DMS114 treated with DMSO at 0.1 percent for 48 hours (cell line): ENCODE data around the gene USP43.
"Not testable (repeated sequence)": the region's sequence is repeated elsewhere in the genome, so short reads cannot be mapped to it uniquely, and the experiment has no call there.

Source experiments
- DNase-seq: peaks from one replicate; lab custom pipeline; 2025; ENCODE audit not compliant: unreplicated experiment; lab: John Stamatoyannopoulos, UW

USP43 gene

DNA sequence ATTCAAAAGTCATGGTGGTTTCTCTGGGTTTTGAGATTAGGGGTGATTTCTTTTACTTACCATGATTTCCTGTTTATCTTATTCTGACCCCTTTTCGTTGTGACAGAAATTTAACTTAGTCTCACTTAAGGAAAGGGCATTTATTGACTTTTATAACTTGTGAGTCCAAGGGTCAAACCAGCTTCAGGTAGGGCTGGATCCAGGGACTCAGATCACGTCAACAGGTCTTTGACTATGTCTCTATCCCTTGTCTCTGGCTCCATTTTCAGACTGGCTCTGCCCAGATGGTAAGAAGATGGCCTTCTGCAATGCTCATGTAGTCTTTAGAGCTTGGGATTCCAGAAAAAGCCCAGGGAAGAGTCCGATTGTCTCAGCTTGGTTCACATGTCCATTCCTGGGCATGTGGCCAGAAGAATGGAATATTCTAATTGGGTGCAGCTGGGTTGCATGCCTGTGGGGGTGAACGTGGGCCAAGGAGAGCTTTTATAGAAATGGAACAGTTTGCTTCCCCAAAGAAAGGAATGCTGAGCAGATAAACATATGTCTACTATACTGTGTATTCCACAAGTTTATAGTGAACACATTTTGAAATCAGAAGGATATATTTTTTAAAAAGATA, 13.4 kb downstream of the USP43 start:
- DNase-seq, result no peak

DNA sequence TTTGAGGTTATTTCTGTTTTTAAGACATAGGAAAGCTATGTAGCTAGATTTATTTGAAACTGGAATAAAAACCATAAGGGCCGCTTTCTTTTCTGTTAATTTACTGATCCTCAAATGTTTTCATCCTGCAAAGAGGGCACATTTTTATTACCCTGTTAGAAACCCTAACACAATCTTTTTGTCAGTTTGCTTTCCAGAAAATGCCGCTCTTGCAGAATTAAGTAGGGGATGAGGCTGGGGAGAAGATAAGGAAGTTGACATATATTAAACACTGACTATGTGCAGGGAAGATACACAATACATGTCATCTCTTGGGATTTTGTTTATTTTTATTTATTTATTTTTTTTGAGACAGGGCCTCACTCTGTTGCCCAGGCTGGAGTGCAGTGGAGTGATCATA, 15.7 kb downstream of the USP43 start:
- no peak for DNase-seq

DNA sequence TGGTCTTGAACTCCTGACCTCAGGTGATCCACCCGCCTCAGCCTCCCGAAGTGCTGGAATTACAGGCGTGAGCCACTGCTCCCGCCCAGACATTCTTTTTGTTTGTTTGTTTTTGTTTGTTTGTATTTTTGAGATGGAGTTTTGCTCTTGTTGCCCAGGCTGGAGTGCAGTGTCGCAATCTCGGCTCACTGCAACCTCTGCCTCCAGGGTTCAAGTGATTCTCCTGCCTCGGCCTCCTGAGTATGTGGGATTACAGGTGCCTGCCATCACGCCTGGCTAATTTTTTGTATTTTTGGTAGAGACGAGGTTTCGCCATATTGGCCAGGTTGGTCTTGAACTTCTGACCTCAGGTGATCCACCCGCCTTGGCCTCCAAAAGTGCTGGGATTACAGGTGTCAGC, 18.2 kb downstream of the USP43 start:
- DNase-seq, result not testable (repeated sequence)

DNA sequence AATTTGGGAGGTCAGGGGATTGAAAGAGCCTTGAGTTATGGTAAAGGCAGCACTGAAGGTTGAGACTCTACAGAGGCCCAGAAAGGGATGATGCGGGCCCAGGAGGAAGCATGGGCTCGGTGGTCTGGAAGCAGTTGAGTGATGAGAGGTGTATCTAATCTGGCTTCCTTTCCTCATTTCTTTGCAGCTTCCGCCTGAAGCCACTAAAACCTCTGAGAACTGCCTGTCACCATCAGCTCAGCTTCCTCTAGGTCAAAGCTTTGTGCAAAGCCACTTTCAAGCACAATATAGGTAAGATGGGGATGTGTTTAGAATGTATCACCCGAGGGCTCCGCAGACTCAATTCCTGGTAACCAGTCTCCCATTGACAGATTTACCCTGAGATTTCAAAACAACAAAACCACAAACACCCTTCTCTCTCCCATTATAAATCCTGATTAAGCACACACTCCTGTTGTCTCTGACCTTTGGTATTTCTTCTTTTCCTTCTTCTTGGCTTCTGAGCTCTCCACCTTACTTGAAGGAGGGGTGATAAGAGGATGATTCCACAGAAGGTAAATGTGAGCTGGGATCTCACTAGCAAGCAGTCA, 21.2 kb downstream of the USP43 start:
- no peak for DNase-seq

DNA sequence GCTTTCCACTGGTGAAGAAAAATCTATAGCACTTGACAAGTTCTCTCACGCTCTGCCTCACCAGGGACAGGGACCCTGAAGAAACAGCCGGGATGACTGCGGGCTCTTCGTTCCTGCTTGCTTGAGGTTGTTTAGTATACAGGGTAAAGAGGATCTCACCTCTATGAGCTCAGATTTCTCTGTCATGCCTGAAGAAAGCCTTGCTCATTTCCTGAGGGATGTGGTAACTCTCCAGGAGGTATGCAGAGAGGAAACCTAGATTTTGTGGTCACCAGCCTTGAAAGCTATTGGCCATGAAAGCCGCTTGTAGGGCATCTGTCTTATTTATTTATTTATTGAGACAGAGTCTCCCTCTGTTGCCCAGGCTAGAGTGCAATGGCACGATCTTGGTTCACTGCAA, 23.2 kb downstream of the USP43 start:
- DNase-seq, result no peak

DNA sequence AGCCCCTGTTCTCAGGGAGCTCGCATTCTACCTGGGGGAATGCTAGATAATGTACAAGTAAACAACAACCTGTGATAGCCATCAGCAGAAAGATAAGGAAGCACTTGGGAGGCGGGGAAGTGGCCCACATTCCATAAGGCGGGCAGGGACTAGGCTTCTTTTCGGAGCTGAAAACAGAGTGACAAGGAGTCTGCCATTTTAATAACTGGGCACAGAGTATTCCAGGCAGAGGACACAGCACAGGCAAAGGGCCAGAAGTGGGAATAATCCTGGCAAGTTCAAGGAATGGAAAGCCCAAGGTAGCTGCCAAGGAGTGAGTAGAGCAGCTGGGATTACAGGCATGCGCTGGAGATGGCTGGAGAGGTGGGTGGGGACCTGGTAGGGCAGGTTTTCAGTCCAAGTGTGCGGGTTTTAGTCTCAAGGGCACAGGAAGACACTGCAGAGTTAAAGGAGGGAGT, 24.3 kb downstream of the USP43 start:
- no peak for DNase-seq

DNA sequence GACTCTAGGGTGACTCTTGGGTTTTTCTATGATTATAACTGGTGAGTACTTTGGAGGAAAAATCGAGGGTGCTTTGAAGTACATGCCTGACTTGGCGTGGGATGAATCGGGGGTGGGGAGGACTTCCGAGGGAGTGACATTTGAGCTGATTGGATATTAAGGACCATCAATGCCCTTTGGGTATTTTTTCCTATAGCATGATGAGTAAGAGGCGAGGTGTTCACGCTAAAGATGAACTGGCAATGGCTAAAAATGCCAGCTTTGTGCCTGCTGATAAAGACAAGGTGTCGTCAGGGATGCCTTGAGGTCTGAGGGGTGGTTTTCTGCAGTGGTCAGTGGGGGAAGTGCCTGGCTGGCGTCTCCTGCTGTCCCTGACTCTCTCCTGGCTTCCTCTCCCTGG, 25.3 kb downstream of the USP43 start:
- no peak for DNase-seq

DNA sequence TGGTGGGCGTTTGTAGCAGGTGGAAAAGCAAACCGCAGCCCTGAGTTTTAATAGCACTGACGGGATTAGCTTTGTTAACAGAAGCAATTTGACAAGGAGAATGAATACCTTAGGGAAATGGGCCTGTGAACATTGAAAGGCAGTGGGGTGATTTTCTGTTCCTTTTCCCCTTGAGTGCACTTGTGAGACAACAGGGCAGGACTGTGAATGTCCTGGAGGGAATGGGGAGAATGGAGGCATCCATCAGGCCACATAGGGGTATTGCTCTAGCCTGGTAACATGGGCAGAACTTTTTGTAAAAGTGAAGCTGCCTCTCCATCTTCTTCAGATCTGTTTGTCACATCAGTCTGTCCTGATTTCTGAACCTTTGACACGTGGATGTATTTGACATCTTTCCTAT, 26.2 kb downstream of the USP43 start:
- no peak for DNase-seq

DNA sequence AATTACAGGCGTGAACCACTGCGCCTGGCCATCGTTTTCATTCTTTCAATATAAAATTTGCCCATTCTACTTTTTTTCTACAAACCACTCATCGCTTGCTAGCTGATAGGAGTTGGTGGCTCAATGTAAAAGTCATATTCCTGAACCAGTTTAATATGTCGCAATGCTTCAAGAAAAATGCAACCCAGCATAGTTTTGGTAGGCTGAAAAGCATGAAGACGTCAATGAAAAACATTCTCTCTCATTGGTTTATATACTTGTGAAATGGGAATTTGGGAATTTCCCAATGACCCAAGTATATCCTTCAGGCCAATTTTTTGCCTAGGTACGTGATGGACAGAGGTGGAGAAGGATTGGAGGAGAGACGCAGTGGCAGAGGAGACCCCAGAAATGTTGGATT, 26.9 kb downstream of the USP43 start:
- no peak for DNase-seq

DNA sequence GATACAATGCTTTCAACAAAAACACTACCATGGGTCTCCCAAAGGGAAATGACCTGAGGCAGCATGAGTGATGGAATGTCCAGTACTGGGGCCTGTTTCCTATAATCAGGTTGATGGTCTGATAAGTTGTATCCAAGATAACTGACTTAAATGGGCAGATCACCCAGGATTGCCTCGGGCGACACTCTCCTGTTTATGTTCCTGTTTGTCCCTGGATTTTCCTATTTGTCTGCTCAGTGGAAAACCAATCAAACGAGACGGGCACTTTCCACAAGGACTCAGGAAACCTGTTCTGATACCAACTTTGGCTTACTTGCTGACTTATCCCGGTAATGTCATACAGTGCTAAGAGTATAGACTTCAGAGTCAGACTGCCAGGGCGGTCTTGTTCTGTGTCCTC, 27.4 kb downstream of the USP43 start:
- DNase-seq, result no peak

DNA sequence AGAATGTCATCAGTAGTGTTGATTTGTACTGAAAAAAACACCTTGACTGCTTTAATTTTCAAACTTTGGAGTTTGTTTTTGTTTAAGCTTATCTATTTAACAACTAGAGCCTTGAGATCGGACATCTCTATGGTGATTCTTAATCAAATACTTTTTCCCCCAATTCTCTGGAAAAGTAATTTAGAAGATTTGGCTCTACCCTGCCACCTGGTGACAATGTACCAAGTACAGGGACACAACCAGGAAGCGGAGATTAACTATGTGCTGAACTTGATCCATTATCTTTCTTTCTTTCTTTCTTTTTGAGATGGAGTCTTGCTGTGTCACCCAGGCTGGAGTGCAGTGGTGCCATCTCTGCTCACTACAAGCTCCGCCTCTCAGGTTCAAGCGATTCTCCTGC, 30.8 kb downstream of the USP43 start:
- peak; percentile 27 for DNase-seq

DNA sequence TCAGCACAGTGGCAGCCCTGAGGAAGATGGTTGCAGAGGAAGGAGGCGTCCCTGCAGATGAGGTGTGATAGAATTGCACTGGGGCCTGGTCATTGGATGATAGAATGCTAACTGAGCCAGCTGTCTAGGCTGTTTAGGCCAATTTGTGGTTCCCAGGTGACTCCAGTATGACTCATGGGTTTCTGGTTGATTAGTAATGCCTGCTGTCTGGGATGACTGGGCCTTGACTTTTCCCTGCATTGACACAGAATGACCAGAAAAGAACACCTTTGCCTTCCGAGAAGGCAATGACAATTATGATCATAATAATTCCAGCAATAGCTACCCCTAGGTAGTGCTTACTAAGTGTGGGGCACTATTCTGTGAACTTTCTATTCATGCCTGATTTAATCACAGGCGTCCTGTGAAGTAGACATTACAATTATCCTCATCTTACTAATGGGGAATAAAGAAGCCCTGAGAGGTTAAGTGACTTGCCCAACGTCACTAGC, 31.5 kb downstream of the USP43 start:
- no peak for DNase-seq

DNA sequence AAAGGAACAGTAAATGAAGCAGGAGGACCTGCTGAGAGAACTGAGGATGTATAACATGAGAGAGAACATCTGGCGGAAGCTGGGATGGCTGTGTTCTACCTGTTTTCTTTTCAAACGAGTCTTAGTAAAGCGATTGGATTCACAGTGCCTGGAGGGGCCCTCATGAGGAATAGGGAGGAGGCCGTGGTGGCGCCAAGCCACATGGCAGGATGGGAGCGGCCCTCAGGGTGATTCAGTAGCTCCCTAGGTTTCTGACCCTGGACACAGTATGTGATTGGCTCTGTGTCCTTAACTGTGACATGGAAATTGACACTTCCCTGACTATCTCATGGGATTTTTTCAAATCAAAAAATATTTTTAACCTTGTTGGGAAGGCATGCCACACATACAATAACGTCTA, 32.1 kb downstream of the USP43 start:
- no peak for DNase-seq

DNA sequence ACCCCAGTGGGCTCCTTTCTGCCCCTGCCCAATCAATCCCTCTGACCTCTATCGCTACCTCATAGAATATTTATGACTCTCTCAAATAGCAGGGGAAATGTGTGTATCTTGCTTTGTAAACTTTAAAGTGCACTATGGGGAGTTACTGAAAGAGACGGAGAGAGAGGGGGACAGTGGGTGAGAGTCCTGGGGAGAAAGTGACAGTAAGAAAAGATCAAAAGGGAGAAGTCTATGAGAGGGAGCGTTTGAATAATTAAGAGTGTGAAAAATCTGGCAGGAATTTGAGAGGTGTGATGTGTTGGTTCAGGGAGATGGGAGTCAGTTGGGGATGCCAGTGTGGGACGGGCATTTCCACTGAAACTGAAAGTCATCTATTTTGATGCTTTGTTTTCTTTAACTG, 32.6 kb downstream of the USP43 start:
- no peak for DNase-seq

DNA sequence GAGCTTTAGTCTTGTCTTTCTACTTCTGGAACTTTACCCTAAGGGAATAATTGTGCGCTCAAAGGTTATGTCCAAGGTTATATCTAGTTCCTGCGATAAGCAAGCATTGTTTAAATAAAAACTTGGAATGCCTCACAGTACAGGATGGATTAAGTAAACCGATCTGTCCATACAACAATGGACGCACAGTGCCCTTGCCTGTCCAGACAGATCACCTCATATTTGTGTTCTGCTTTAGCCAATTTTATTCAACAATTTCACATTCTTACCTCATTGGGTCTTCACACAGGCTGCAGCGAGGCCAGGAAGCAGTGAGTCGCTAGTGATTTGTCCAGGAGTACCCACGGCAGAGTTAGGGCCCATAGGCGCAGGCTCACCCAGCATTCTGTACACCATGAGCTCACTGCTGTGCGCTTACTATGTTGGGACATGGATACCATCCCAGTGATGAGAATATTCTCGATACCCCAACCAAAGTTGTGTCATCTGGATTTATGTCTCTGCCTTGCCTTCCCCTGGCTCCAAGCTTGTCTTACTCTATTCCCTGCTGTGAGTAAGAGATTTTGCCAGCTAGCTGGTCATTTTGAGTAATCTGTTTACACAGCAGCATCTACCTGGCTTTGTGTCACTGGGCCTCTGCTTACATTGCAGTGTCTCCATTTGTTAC, 39.8 kb downstream of the USP43 start:
- DNase-seq, result no peak

DNA sequence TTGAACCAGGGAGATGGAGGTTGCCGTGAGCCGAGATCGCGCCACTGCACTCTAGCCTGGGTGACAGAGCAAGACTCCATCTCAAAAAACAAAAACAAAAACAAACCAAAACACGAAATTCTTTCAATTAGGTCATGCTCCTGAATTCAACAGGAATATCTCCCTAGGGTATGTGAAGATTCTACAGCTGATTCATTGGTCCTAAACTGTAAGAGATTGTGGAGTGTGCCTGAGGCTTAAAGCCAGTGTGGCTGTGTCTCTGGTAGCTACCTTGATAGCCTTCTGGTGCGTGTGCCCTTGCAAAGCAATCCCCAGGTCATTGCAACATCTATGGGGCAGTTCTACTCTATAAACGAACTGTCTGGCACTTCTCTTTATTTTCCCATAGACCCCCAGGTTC, 48.4 kb downstream of the USP43 start:
- DNase-seq, result no peak

DNA sequence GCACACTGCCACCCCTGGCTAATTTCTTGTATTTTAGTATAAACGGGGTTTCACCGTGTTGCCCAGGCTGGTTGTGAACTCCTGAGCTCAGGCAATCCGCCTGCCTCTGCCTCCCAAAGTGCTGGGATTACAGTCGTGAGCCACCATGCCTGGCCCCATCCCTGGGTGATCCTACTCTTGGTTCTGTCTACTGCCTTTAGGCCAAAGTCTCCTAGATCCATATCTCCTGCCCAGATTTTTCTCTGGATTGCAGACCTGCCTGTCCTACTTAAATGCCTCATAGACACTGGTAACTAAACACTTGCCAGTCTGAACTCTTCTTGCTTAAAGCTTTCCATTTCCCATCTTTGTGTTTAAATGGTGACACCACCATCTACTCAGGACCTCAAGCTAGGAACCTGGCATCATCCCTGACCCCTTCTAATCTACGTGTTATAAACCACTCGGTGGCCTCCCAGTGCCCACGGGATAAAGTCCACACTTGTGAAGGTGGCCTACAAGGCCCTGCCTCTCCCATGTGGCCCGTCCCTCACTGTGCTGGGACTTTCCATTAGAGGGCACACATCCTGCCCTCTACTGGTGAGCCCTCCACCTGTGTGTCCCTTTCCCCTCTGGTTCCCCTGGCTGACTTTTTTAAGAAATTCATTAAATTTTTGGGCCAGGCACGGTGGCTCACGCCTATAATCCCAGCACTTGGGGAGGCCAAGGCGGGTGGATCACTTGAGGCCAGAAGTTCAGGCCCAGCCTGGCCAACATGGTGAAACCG, 51.1 kb downstream of the USP43 start:
- DNase-seq, result no peak

DNA sequence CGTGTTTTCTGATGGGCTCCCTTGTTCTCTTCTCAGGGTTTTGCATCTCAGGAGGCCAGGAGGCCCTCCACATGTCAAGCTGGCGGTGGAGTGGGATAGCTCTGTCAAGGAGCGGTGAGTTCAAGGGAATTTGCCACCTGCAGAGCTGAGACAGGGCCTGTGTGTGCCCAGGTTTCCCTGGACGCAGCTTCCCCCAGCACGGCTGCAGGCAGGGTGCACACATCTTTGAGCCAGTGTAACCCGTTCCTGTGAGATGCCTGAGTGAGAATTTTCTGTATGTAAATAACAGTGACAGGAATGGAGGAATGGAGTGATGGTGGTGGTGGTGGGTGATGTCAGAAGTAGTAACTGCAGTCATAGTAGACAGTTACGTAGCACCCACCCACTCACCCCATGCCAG, 54.8 kb downstream of the USP43 start:
- no peak for DNase-seq

DNA sequence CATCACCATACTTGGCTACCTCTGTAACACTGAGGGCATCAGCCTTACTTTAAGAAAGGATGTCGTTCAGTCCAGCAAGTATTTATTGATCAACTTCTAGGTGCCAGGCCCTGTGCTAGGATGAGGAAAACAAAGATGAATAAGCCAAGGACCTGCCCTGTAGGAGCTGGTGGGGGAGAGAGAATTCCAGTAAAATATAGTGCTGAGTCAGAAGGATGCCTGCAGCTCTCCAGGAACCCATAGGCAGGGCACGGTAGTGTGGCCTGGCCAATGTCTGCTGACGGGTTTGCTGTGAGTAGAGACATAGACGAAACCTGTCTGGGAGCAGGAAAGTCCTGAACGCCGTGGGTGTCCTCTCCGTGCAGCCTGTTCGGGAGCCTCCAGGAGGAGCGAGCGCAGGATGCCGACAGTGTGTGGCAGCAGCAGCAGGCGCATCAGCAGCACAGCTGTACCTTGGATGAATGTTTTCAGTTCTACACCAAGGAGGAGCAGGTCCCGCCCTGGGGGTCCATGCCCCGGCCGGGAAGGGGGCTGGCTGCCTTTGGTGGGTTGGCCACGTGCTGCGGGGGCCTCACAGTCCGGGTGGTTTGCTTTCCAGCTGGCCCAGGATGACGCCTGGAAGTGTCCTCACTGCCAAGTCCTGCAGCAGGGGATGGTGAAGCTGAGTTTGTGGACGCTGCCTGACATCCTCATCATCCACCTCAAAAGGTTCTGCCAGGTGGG, 55.6 kb downstream of the USP43 start:
- DNase-seq, result no peak

DNA sequence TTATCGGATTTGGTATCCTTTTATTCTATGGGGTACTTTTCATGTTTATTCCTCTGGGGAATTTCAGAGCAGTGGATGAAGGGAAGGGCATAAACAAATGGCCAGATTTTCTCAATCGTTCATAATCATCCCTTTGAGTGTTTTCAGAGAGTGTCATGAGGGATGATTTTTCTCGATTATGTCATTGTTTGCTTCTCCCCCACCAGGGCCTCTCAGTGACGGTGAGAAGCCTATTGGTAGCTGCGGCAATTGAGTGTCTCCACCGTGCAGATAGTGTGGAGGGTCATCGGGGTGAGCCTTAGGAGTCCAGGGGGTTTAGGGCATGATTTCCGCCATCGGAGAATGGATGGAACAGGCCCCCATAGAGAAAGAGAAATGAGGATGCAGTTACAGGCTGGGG, 57.2 kb downstream of the USP43 start:
- no peak for DNase-seq
